Neural crest cell (in vitro differentiated cells): ENCODE results near the gene CYP4F2. TPM values are rescaled to one million over a fixed set of nuclear protein-coding genes. Genes with fewer than 3 reads are reported as not detected.
"Not testable (repeated sequence)": the region's sequence is repeated elsewhere in the genome, so short reads cannot be mapped to it uniquely, and the experiment has no call there.

Experiments used
- DNase-seq: peaks from one replicate; pipeline ENCODE4 v3.0.0; 2021; ENCODE audit warnings: low read depth, mixed read lengths, low spot score
- H3K27ac Mint-ChIP-seq: one replicate; pipeline ENCODE4 v1.8.0; 2021; ENCODE audit warnings: mild to moderate bottlenecking, mixed read lengths; ENCODE audit not compliant: unreplicated experiment
- H3K27me3 Mint-ChIP-seq: 2 replicates; pipeline ENCODE4 v1.8.0; 2021; ENCODE audit warnings: low read depth, mild to moderate bottlenecking, mixed read lengths
- H3K36me3 Mint-ChIP-seq: 2 replicates; pipeline ENCODE4 v1.8.0; 2021; ENCODE audit warnings: low read depth, mild to moderate bottlenecking, mixed read lengths
- H3K4me1 Mint-ChIP-seq: 2 replicates; pipeline ENCODE4 v1.8.0; 2021; ENCODE audit warnings: mixed read lengths
- H3K4me3 Mint-ChIP-seq: one replicate; pipeline ENCODE4 v1.8.0; 2021; ENCODE audit warnings: mild to moderate bottlenecking, mixed read lengths
- H3K9me3 Mint-ChIP-seq: 2 replicates; pipeline ENCODE4 v1.8.0; 2021; ENCODE audit warnings: mixed read lengths
- CTCF ChIP-seq: fragments of 200-600 bp; sonication (generic); conservative IDR thresholded peaks from 2 replicates; pipeline ENCODE4 v1.5.0; 2021; ENCODE audit warnings: antibody characterized with exemption, mild to moderate bottlenecking
- total RNA-seq: library from RNA; stranded (reverse); gene quantifications from 2 replicates; pipeline ENCODE4 v1.2.1, GENCODE V29; 2021

CYP4F2 gene
- total RNA-seq, 1 donor from 2014 or later, result not detected

GRCh38 chr19:15891434-15891833, 6.4 kb downstream of the CYP4F2 start:
- peaks cover 6% of the 10 kb centered on the region for H3K36me3 Mint-ChIP-seq
- no peak for TF ChIP-seq CTCF
- H3K27me3 Mint-ChIP-seq, result no peaks in the 10 kb centered on the region
- H3K4me3 Mint-ChIP-seq, result no peak overlapping the region
- H3K27ac Mint-ChIP-seq, result no peak overlapping the region
- no peak for DNase-seq
- peaks cover 7% of the 10 kb centered on the region for H3K9me3 Mint-ChIP-seq
- no peaks in the 10 kb centered on the region for H3K4me1 Mint-ChIP-seq

- not testable (repeated sequence) for H3K4me3 Mint-ChIP-seq, DNase-seq, H3K9me3 Mint-ChIP-seq, H3K4me1 Mint-ChIP-seq, H3K27me3 Mint-ChIP-seq, H3K36me3 Mint-ChIP-seq, H3K27ac Mint-ChIP-seq
These were observed 8.5 kb downstream of the CYP4F2 start for GRCh38 chr19:15889339-15889738.

- Mint-ChIP-seq H3K4me3 (no peak overlapping the region), H3K36me3 (no peaks in the 10 kb centered on the region), H3K9me3 (peaks cover 7% of the 10 kb centered on the region), H3K27me3 (no peaks in the 10 kb centered on the region), H3K4me1 (no peaks in the 10 kb centered on the region), H3K27ac (no peak overlapping the region)
- no peak for TF ChIP-seq CTCF
- no peak for DNase-seq
These were observed 12.0 kb downstream of the CYP4F2 start for GRCh38 chr19:15885919-15886318.

- peaks cover 9% of the 10 kb centered on the region for H3K9me3 Mint-ChIP-seq
- no peaks in the 10 kb centered on the region for H3K36me3 Mint-ChIP-seq
- no peaks in the 10 kb centered on the region for H3K4me1 Mint-ChIP-seq
- no peaks in the 10 kb centered on the region for H3K27me3 Mint-ChIP-seq
- H3K4me3 Mint-ChIP-seq, result no peak overlapping the region
- no peak for DNase-seq
- H3K27ac Mint-ChIP-seq, result no peak overlapping the region
- TF ChIP-seq CTCF, result no peak
These were observed 12.7 kb downstream of the CYP4F2 start for GRCh38 chr19:15885167-15885566.

- H3K27me3 Mint-ChIP-seq, H3K27ac Mint-ChIP-seq, H3K4me3 Mint-ChIP-seq, DNase-seq, H3K4me1 Mint-ChIP-seq, H3K36me3 Mint-ChIP-seq, H3K9me3 Mint-ChIP-seq: not testable (repeated sequence)
These were observed 14.5 kb downstream of the CYP4F2 start for GRCh38 chr19:15883329-15883728.

- Mint-ChIP-seq H3K36me3 (peaks cover 7% of the 10 kb centered on the region), H3K4me1 (no peaks in the 10 kb centered on the region), H3K27me3 (no peaks in the 10 kb centered on the region), H3K27ac (no peak overlapping the region), H3K4me3 (no peak overlapping the region), H3K9me3 (peaks cover 15% of the 10 kb centered on the region)
- TF ChIP-seq CTCF, result no peak
- no peak for DNase-seq
These were observed 22.9 kb downstream of the CYP4F2 start for GRCh38 chr19:15874821-15875474.

- H3K4me1 Mint-ChIP-seq, H3K4me3 Mint-ChIP-seq, H3K27me3 Mint-ChIP-seq, DNase-seq, H3K27ac Mint-ChIP-seq: not testable (repeated sequence)
- Mint-ChIP-seq H3K36me3 (peaks cover 14% of the 10 kb centered on the region), H3K9me3 (peaks cover 20% of the 10 kb centered on the region)
These were observed 24.1 kb downstream of the CYP4F2 start for GRCh38 chr19:15873771-15874170.
